SK-N-SH treated with all-trans-retinoic acid at 6 μM for 48 hours (cell line): ENCODE data around the gene VPS33A.

Experiments
- ARNTL ChIP-seq: fragments of 450-650 bp; formaldehyde crosslinking; IDR thresholded peaks from 2 replicates; pipeline ENCODE4 v1.5.0; 2020; ENCODE audit warnings: low read depth, mild to moderate bottlenecking, moderate library complexity, borderline replicate concordance
- ZFP3 ChIP-seq: fragments of 250-450 bp; sonication (Bioruptor Pico); IDR thresholded peaks from 2 replicates; pipeline ENCODE4 v1.5.0; 2020; ENCODE audit warnings: mild to moderate bottlenecking, moderate library complexity
- TF ChIP-seq, protein P1 (sequence below): fragments of 250-450 bp; sonication (Bioruptor Pico); IDR thresholded peaks from 2 replicates; pipeline ENCODE4 v1.5.1; 2021; ENCODE audit warnings: mild to moderate bottlenecking, moderate library complexity
- TF ChIP-seq, protein P2 (sequence below): fragments of 250-450 bp; sonication (Bioruptor Pico); IDR thresholded peaks from 2 replicates; pipeline ENCODE4 v1.8.0; 2020; ENCODE audit warnings: mild to moderate bottlenecking, moderate library complexity, borderline replicate concordance

- TF ChIP-seq ZFP3 (CRISPR knock-in tag) (peak; percentile 96), ARNTL (CRISPR knock-in tag) (no peak)
- TF ChIP-seq, protein P1, sequence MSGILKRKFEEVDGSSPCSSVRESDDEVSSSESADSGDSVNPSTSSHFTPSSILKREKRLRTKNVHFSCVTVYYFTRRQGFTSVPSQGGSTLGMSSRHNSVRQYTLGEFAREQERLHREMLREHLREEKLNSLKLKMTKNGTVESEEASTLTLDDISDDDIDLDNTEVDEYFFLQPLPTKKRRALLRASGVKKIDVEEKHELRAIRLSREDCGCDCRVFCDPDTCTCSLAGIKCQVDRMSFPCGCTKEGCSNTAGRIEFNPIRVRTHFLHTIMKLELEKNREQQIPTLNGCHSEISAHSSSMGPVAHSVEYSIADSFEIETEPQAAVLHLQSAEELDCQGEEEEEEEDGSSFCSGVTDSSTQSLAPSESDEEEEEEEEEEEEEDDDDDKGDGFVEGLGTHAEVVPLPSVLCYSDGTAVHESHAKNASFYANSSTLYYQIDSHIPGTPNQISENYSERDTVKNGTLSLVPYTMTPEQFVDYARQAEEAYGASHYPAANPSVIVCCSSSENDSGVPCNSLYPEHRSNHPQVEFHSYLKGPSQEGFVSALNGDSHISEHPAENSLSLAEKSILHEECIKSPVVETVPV = no peak
- TF ChIP-seq, protein P2, sequence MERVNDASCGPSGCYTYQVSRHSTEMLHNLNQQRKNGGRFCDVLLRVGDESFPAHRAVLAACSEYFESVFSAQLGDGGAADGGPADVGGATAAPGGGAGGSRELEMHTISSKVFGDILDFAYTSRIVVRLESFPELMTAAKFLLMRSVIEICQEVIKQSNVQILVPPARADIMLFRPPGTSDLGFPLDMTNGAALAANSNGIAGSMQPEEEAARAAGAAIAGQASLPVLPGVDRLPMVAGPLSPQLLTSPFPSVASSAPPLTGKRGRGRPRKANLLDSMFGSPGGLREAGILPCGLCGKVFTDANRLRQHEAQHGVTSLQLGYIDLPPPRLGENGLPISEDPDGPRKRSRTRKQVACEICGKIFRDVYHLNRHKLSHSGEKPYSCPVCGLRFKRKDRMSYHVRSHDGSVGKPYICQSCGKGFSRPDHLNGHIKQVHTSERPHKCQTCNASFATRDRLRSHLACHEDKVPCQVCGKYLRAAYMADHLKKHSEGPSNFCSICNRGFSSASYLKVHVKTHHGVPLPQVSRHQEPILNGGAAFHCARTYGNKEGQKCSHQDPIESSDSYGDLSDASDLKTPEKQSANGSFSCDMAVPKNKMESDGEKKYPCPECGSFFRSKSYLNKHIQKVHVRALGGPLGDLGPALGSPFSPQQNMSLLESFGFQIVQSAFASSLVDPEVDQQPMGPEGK (CRISPR knock-in tag) = no peak
Measured at GRCh38 chr12:122182887-122183587, 83.3 kb downstream of the VPS33A start, which contains the start of gene LRRC43.
